GM20000 (cell line): ENCODE data around the gene TMED6.

ENCODE experiments used
- DNase-seq: peaks from one replicate; pipeline ENCODE4 v3.0.0; 2012; ENCODE audit warnings: low spot score
- TF ChIP-seq, protein P1 (sequence below): IDR thresholded peaks from 2 replicates; pipeline ENCODE4 v1.5.1; 2012; ENCODE audit warnings: mild to moderate bottlenecking, control low read depth; ENCODE audit errors: extremely low read depth, missing control alignments

The TMED6 gene

DNA sequence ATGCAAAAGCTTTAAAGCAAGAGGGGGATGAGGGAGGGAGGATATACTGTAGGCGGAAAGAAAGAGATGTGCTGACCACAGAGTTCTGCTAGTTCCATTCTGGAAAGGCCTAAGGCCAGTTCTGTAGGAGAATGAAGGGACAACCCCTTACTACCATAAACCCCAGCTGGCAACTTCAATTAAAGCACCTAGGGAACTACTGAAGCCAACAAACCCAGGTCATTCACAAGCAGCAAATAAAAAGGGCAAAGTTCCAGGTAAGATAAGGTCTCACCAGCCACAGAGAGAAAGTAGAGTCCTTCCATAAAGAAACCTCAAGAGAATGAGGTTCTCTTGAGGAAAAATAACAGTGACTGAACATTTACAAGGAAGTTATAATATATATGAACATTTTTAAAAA, 21.4 kb upstream of the TMED6 start:
- no peak for DNase-seq

DNA sequence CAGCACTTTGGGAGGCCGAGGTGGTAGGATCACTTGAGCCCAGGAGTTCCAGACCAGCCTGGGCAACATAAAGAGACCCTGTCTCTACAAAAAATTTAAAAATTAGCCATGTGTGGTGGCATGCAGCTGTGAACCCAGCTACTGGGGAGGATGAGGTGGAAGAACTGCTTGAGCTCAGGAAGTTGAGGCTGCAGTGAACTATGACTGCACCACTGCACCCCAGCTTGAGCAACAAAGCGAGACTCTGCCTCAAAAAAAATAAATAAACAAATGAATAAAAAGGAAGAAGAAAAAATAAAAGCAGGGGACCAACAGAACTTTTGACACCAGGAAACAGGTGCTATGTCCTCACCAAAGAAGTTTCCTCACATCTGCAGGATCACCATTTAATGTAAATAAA, 20.0 kb upstream of the TMED6 start:
- TF ChIP-seq, protein P1, sequence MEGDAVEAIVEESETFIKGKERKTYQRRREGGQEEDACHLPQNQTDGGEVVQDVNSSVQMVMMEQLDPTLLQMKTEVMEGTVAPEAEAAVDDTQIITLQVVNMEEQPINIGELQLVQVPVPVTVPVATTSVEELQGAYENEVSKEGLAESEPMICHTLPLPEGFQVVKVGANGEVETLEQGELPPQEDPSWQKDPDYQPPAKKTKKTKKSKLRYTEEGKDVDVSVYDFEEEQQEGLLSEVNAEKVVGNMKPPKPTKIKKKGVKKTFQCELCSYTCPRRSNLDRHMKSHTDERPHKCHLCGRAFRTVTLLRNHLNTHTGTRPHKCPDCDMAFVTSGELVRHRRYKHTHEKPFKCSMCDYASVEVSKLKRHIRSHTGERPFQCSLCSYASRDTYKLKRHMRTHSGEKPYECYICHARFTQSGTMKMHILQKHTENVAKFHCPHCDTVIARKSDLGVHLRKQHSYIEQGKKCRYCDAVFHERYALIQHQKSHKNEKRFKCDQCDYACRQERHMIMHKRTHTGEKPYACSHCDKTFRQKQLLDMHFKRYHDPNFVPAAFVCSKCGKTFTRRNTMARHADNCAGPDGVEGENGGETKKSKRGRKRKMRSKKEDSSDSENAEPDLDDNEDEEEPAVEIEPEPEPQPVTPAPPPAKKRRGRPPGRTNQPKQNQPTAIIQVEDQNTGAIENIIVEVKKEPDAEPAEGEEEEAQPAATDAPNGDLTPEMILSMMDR, result no peak
- no peak for DNase-seq

More for the DNA sequence above, 21.4 kb upstream of the TMED6 start:
- TF ChIP-seq, protein P1, result no peak

DNA sequence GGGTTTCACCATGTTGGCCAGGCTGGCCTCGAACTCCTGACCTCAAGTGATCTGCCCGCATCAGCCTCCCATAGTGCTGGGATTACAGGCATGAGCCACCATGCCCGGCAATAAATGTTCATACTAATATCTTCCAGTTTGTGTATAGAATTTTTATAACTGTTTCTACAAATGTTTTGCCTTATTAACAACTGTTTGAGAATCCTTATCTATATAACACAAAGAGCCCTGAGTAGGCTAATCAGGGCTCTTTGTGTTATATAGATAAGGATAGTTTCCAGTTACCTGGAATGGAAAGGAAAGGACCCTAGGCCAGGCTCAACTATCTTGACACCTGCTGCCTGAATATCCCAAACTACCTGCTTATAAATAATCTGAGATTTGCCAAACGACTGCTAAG, 17.3 kb upstream of the TMED6 start:
- no peak for DNase-seq
- TF ChIP-seq, protein P1, result no peak

DNA sequence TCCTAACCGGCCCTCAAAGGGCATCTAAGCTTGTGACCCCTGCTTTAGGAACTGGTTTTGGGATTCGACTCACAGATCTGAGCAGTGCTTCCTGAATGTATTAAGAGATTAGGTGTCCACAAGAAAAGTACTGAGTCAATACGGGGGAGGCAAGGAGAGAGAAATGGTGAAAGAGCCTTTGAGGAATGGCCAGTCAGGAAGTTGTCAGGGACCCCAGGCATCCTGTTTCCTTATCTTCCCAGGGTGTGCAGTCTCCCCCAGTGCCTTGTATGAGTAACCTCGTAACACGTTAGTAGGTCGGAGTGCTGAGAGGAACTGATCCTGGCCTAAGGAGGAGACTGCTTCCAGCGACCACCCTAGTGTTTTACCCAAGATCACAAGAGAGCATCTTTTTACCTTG, 16.4 kb upstream of the TMED6 start:
- TF ChIP-seq, protein P1, result no peak
- no peak for DNase-seq

DNA sequence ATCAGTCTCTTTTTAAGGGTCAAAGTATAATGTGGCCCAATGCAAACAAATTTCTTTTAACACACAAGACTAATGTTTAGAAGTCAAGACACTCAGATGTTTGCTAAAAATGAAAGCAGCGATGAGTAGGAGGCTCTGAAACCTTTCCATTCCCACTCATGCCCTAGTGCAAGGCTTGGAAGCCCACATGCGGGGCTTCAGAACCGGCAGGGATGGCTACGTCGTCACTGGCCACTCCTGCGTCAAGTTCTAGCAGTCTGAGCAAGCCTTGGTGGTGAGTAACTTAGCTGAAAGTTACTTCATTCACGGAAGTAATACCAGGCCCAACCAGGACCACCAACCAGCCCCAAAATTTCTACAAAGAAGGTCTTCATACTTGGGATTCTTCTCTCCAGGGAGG, 14.8 kb upstream of the TMED6 start:
- TF ChIP-seq, protein P1, result no peak
- DNase-seq, result no peak

DNA sequence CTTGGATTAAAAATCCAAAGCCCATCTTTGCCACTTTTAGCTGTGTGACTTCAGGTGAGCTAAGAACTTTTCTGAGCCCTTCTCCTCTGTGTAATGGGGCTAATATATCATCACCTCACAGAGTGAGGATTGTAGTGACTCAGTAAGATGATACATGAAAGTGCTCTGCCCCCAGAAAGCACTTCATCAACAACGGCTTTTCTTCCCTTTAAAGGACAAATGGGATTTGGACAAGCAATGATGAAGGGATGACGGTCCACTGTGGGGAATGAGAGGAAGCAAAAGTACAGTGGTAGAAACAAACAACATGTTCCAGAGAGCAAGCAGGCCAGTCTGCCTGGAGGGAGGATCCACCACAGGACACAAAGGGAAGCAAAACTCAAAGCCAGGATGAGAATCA, 14.3 kb upstream of the TMED6 start:
- TF ChIP-seq, protein P1, result no peak
- DNase-seq, result no peak

DNA sequence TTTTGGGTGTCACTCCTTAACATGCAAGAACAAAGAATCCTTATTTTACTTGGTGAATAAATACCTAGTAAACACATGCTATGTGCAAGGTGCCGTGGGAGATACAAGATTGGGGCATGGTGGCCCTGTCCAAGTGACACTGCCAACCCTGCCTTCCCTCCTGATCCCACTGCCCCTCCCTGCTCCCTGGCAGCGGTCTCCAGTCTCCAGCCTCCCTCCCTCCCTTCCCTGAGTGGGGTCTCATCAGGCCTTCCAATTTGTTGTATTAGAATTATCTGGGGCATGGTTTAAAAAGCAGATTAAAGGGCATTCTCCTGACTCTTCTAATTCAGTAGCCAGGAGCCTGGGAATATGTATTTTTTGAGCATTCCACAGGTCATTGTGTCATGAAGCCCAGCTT, 12.5 kb upstream of the TMED6 start:
- no peak for DNase-seq
- TF ChIP-seq, protein P1, result no peak
